Measurements from ENCODE around the gene YARS2. TPM values are rescaled to one million over a fixed set of nuclear protein-coding genes. Genes with fewer than 3 reads are reported as not detected.
A peak's percentile ranks its signal among the peaks of the same experiment; 100 is the strongest.

The YARS2 gene
- total RNA-seq, 2 donors from 2014 or later = 14.1 to 28.0 TPM

DNA sequence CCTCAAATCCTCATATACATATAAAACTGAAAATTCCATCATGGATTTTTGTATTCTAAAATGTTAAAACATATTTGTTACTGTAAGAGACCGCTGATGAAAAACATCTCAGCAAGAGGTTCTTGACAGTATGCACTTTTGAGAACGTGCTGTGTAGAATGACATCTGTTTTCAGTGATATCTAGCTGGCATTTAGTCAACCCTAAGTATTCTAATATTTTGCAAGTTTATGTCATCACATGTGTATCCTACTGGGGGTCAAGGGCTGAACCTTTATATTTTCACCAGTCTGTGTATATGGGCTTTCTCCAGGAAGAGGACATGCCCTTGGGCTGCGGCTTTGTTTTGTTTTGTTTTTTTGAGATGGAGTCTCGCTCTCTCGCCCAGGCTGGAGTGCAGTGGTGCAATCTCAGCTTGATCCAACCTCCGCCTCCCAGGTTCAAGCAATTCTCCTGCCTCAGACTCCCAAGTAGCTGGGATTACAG, 22.0 kb upstream of the YARS2 start:
- intact Hi-C loops (cut with DNase I) = loop anchor here (5.0 kb wide), 1 partner anchor 140 kb away; no protein-coding TSS in a partner anchor
- TF ChIP-seq, protein P1, sequence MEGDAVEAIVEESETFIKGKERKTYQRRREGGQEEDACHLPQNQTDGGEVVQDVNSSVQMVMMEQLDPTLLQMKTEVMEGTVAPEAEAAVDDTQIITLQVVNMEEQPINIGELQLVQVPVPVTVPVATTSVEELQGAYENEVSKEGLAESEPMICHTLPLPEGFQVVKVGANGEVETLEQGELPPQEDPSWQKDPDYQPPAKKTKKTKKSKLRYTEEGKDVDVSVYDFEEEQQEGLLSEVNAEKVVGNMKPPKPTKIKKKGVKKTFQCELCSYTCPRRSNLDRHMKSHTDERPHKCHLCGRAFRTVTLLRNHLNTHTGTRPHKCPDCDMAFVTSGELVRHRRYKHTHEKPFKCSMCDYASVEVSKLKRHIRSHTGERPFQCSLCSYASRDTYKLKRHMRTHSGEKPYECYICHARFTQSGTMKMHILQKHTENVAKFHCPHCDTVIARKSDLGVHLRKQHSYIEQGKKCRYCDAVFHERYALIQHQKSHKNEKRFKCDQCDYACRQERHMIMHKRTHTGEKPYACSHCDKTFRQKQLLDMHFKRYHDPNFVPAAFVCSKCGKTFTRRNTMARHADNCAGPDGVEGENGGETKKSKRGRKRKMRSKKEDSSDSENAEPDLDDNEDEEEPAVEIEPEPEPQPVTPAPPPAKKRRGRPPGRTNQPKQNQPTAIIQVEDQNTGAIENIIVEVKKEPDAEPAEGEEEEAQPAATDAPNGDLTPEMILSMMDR (IDR thresholded peaks at IDR 0.05) = no peak

GRCh38 chr12:32777159-32777558, 21.5 kb upstream of the YARS2 start:
- Histone ChIP-seq H3K36me3 (no peaks in the 10 kb centered on the region), H3K4me1 (peaks cover 13% of the 10 kb centered on the region), H3K4me3 (no peak overlapping the region), H3K9ac (ENCODE audit: low read depth in 2 of 2, low read length in 2 of 2) (no peak overlapping the region), H3K27me3 (no peaks in the 10 kb centered on the region), H3K9me3 (no peaks in the 10 kb centered on the region), H3K27ac (no peak overlapping the region)
- TF ChIP-seq, protein P1 (IDR thresholded peaks at IDR 0.05) = no peak
- no peak for DNase-seq
- intact Hi-C loops (cut with DNase I) = loop anchor here (5.0 kb wide), 1 partner anchor 140 kb away; no protein-coding TSS in a partner anchor

More for the DNA sequence above, 22.0 kb upstream of the YARS2 start:
- H3K36me3 ChIP-seq = no peaks in the 10 kb centered on the region
- H3K9me3 ChIP-seq = no peaks in the 10 kb centered on the region
- H3K4me3 ChIP-seq = no peak overlapping the region
- H3K27ac ChIP-seq = no peak overlapping the region
- H3K4me1 ChIP-seq = peaks cover 9% of the 10 kb centered on the region
- no peaks in the 10 kb centered on the region for H3K27me3 ChIP-seq
- no peak overlapping the region for H3K9ac ChIP-seq (ENCODE audit: low read depth in 2 of 2, low read length in 2 of 2)
- DNase-seq = no peak

- Histone ChIP-seq H3K27me3 (no peaks in the 10 kb centered on the region), H3K4me1 (peaks cover 13% of the 10 kb centered on the region), H3K27ac (peak overlapping the region; percentile 30), H3K9me3 (no peaks in the 10 kb centered on the region), H3K9ac (ENCODE audit: low read depth in 2 of 2, low read length in 2 of 2) (no peak overlapping the region), H3K4me3 (no peak overlapping the region), H3K36me3 (no peaks in the 10 kb centered on the region)
- intact Hi-C loops (cut with DNase I) = loop anchor here (5.0 kb wide), 1 partner anchor 141 kb away; no protein-coding TSS in a partner anchor
- TF ChIP-seq, protein P1 (IDR thresholded peaks at IDR 0.05) = no peak
- DNase-seq = no peak
Measured at GRCh38 chr12:32776258-32776657, 20.6 kb upstream of the YARS2 start.

GRCh38 chr12:32773691-32774090, 18.0 kb upstream of the YARS2 start:
- Histone ChIP-seq H3K27me3 (no peaks in the 10 kb centered on the region), H3K9ac (ENCODE audit: low read depth in 2 of 2, low read length in 2 of 2) (peak overlapping the region in 1 of 2 donors; percentile 41), H3K9me3 (no peaks in the 10 kb centered on the region), H3K4me3 (no peak overlapping the region), H3K27ac (peak overlapping the region; percentile 63), H3K4me1 (peaks cover 13% of the 10 kb centered on the region), H3K36me3 (no peaks in the 10 kb centered on the region)
- intact Hi-C loops (cut with DNase I) = no loop called here
- TF ChIP-seq, protein P1 (IDR thresholded peaks at IDR 0.05) = no peak
- DNase-seq = peak; percentile 70

DNA sequence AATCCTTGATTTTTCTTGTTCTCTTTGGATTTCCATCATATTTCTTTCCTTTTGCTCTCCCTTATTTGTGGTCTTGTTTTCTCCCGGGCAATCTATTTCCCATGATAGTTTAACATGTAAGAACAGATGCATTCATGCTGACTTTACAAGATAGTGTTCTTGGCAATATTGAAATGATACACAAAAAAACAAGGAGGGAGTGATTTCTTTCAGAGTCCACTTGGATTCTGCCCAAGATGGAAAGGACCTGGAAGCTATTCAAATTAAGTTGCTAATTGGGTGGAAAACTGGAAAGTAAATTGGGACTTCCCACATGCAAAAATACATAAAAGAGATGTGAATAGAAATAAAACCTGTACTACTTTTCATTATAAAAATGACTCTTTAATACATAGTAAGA, 14.4 kb upstream of the YARS2 start:
- no peaks in the 10 kb centered on the region for H3K36me3 ChIP-seq
- intact Hi-C loops (cut with DNase I) = no loop called here
- peak overlapping the region; percentile 26 for H3K27ac ChIP-seq
- H3K4me1 ChIP-seq = peaks cover 13% of the 10 kb centered on the region
- no peak overlapping the region for H3K4me3 ChIP-seq
- H3K9ac ChIP-seq (ENCODE audit: low read depth in 2 of 2, low read length in 2 of 2) = no peak overlapping the region
- DNase-seq = no peak
- no peaks in the 10 kb centered on the region for H3K9me3 ChIP-seq
- no peaks in the 10 kb centered on the region for H3K27me3 ChIP-seq
- TF ChIP-seq, protein P1 (IDR thresholded peaks at IDR 0.05) = no peak

Data from colonic mucosa (tissue), 4 donors.